Activated CD8-positive, alpha-beta memory T cell treated with anti-CD3 and anti-CD28 coated beads, Interleukin-2, amount 50 U/mL, for 1 hour (primary cell): ENCODE data around the gene TSPAN13.

Source experiments
- DNase-seq: peaks from one replicate; pipeline ENCODE4 v3.0.0-alpha.2; 2020; ENCODE audit errors: extremely low read depth

TSPAN13 gene

DNA sequence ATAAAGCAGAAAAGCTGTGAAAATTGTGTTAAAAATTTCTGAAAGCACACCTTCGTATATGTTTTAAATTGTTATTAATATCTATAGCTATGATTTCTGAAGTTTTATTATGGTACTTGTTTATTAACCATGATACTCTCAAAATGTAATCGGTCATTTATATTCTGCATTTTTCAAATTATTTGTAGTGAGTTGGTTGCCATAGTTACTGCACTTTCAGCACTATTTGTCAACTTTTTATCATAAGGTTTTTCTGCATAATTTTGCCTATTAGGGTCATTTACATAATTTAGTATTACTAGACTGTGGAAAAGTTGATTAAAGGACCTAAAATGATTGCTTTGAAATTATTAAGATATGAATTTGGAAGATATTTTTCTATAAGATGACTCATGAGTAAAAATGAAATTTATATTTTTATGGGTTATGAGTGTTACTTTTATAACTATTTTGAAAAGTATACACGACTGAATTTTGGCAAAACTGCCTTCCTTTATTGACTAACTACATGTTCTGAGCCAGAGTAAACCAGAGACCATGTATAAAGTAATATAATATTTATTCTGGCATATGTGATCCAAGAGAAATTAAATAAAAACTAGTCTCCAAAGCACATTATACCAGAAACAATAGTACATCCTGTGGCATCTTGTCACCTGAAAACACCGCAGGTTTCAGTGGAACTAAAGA is 59.1 kb downstream of the TSPAN13 start:
- DNase-seq, result no peak

DNA sequence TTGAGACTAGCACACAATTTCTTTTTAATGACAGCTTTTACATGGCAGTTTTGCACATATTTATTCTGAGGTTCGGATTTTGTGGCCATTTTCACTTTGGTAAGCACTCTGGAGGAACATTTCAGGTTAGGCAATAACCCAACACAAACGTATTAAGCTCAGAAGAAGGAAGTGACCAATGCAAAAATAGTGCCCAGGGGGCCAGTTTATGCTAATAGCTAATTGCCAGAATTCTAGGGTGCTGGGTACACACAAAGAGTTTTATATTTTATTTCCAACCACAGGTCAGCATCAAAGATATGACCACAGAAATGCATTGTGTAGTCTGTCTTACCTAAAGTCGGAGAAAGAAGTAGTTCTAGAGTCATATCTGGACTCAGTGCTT is 59.7 kb downstream of the TSPAN13 start:
- no peak for DNase-seq

GRCh38 chr7:16815001-16815400 is 61.4 kb downstream of the TSPAN13 start:
- DNase-seq, result no peak

DNA sequence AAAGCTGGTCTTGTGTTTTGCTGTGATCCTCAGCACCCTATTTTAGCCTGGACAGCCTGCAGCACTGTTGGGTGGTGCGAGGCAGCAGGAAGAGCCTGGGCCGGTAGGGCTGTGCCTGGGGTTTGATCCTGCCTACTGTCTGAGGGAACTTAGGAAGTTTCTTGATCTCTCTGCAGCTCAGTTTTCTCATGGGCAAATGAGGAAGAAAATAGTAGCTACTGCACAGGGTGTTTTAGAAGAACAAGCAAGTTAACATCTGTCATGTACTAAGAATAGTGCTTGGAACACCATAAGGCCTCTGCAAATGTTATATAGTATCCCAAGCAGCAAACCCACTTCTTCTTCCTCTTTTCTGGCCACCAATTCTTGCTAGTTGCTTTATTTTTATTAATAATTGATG is 63.3 kb downstream of the TSPAN13 start:
- DNase-seq, result no peak

DNA sequence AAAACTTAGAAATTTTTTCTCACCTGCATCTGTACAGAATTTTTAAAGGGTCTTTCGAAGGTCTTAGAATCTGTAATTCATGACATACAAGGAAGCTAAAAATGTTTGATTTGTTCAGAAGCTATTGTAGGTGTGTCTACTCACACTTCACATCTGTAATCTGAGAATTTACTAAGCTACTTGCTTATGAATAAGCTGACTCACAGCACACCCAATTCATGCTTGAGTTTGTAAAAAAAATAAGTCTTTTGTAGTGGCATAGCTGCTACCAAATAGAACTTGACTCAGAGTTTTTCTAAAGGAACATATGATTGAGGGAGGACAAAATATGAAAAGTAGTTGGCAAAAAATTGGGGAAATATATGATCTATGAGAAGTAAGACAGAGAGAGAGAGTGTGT is 64.0 kb downstream of the TSPAN13 start:
- no peak for DNase-seq

GRCh38 chr7:16818732-16819131 is 65.2 kb downstream of the TSPAN13 start:
- no peak for DNase-seq

DNA sequence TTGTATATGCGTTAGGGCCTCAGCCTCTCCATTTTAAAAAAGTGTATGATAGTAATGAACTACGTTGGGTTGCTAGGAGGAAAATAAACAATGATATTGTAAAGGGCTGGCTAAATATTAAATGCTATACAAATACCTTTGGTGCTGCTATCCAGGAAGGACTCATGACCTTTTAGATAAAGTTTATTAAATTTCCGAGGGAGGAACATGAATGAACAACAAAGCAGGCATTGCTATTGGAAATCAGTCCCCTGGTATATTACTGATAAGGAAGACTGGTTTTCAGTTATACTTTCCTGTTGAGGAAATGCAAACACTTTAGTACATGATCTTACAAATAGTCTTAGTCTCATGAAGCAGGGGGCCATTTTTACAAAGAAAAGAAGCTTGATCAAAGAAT is 68.5 kb downstream of the TSPAN13 start:
- DNase-seq, result no peak

- no peak for DNase-seq
These were observed 72.5 kb downstream of the TSPAN13 start for GRCh38 chr7:16826060-16826459.

DNA sequence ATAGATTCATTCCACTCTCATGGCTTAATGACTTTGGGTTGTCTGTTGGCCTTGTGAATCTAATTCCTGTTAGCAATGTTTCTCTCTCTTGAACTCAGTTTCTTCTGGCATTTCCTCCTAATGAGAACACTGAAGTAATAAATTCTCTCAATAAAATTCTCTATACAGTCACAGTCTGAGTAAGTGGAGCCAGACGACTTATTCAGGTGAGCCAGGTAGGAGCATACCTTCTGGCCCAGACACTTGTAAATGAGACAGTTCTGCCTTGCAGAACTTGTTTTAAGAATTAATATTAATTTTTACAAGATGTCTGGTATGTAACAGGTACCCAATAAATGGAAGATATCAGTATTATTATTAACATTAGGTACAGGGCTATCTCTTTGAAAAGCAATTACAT is 79.8 kb downstream of the TSPAN13 start:
- DNase-seq, result no peak
